GM23338 (cell line): ENCODE data around the gene PARD3.

Experiments used
- CREB1 ChIP-seq: fragments of 250-450 bp; sonication (Bioruptor Pico); IDR thresholded peaks from 2 replicates; pipeline ENCODE4 v1.5.0; 2020; ENCODE audit warnings: low read depth, mild to moderate bottlenecking, moderate library complexity
- POLR2AphosphoS5 ChIP-seq: IDR thresholded peaks from 2 replicates; pipeline ENCODE4 v1.6.1; 2016; ENCODE audit warnings: antibody characterized with exemption, low read depth
- TF ChIP-seq, protein P1 (sequence below), 2 experiments: fragments of 200-600 bp in 1 of 2; sonication (generic) in 1 of 2; conservative IDR thresholded peaks; 2 replicates each; pipeline versions ENCODE4 v1.5.1 to v1.6.1; 2016 to 2017; ENCODE audit warnings: antibody characterized with exemption in 2 of 2, low read depth in 2 of 2, mild to moderate bottlenecking in 2 of 2, moderate library complexity in 1 of 2

DNA sequence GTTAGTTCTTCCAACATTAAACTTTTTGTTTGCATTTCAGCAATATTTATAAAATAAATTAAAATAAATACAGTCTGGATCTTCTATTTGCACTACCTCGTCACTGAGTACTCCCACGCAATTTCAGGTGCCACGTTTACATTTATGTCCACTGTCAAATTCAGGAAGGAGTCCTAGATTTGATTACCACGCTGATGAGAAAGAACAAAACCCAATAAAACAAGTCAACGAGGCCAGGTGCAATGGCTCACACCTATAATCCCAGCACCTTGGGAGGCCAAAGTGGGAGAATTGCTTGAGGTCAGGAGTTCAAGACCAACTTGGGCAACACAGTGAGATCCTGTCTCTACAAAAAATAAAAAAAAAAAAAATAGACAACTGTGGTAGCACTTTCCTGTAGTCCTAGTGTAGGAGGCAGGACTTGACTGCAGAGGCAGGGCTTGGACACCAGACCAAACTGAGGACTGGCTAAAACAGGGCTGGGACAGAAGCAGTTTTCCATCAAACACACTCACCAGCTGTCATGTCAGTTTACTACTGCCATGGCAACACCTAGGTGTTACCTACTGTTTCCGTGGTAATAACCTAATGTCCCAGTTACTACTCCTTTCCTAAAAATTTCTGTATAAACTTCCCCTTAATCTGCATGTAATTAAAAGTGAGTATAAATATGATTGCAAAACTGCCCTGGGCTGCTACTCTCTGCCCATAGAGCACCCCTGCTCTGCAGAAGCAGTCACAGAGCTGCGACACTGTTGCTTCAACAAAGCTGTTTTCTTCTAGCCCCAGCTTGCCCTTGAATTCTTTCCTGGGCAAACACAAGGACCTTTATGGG, 341.7 kb downstream of the PARD3 start:
- TF ChIP-seq, protein P1, sequence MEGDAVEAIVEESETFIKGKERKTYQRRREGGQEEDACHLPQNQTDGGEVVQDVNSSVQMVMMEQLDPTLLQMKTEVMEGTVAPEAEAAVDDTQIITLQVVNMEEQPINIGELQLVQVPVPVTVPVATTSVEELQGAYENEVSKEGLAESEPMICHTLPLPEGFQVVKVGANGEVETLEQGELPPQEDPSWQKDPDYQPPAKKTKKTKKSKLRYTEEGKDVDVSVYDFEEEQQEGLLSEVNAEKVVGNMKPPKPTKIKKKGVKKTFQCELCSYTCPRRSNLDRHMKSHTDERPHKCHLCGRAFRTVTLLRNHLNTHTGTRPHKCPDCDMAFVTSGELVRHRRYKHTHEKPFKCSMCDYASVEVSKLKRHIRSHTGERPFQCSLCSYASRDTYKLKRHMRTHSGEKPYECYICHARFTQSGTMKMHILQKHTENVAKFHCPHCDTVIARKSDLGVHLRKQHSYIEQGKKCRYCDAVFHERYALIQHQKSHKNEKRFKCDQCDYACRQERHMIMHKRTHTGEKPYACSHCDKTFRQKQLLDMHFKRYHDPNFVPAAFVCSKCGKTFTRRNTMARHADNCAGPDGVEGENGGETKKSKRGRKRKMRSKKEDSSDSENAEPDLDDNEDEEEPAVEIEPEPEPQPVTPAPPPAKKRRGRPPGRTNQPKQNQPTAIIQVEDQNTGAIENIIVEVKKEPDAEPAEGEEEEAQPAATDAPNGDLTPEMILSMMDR (conservative IDR thresholded peaks at IDR 0.05; ENCODE audit: low read depth in 2 of 2): no peak
- TF ChIP-seq POLR2AphosphoS5 (no peak), CREB1 (CRISPR knock-in tag) (no peak)
